Calu3 (cell line): ENCODE results near the gene ANKS6. TPM values are rescaled to one million over a fixed set of nuclear protein-coding genes. Genes with fewer than 3 reads are reported as not detected.

ENCODE experiments used
- BruUV-seq: library from RNA; stranded (reverse); fragments of 400-500 nt; replicated peaks from 2 replicates; lab custom pipeline; 2021; lab: Mats Ljungman, UMichigan
- CTCF ChIA-PET: fragments of 300-600 bp; sonication (Branson Sonifier 250); formaldehyde crosslinking; loops from one replicate; lab custom pipeline; 2022; ENCODE audit warnings: antibody characterized with exemption; lab: Charles Lee
- DNase-seq: peaks from one replicate; pipeline ENCODE4 v3.0.0; 2022
- H3K27ac Mint-ChIP-seq: one replicate; pipeline ENCODE4 v1.8.0; 2022; ENCODE audit warnings: mixed read lengths; ENCODE audit not compliant: unreplicated experiment
- H3K27me3 Mint-ChIP-seq: one replicate; pipeline ENCODE4 v1.8.0; 2022; ENCODE audit warnings: mixed read lengths; ENCODE audit not compliant: unreplicated experiment
- H3K36me3 Mint-ChIP-seq: one replicate; pipeline ENCODE4 v1.8.0; 2022; ENCODE audit warnings: mild to moderate bottlenecking, moderate library complexity, mixed read lengths; ENCODE audit not compliant: insufficient read depth, unreplicated experiment
- H3K4me1 Mint-ChIP-seq: one replicate; pipeline ENCODE4 v1.8.0; 2022; ENCODE audit warnings: mild to moderate bottlenecking, low read depth, mixed read lengths; ENCODE audit not compliant: unreplicated experiment
- H3K4me3 Mint-ChIP-seq: one replicate; pipeline ENCODE4 v1.8.0; 2022; ENCODE audit warnings: mild to moderate bottlenecking, low read depth, moderate library complexity, mixed read lengths; ENCODE audit not compliant: unreplicated experiment
- H3K9me3 Mint-ChIP-seq: one replicate; pipeline ENCODE4 v1.8.0; 2022; ENCODE audit warnings: low read depth, mixed read lengths; ENCODE audit not compliant: unreplicated experiment
- intact Hi-C: fragments of 100-400 bp; cut with micrococcal nuclease; formaldehyde crosslinking; loops from one replicate; pipeline ENCODE4 v1.10.0; 2022; ENCODE audit not compliant: unreplicated experiment
- total RNA-seq: library from RNA; stranded (reverse); gene quantifications from 2 replicates; pipeline ENCODE4 v1.2.3, GENCODE V29; 2022
- TF ChIP-seq, protein P1 (sequence below): fragments of 200-600 bp; IDR thresholded peaks from one replicate; pipeline ENCODE4 v1.8.0; 2022; ENCODE audit warnings: antibody characterized with exemption; ENCODE audit not compliant: unreplicated experiment

Gene ANKS6
- total RNA-seq, 1 experiment from 2014 or later = 31.5 TPM

GRCh38 chr9:98702340-98702739 lies 94.0 kb downstream of the ANKS6 start:
- Mint-ChIP-seq H3K27me3 (peaks cover 85% of the 10 kb centered on the region), H3K27ac (no peak overlapping the region), H3K4me3 (no peak overlapping the region), H3K4me1 (no peaks in the 10 kb centered on the region), H3K9me3 (no peaks in the 10 kb centered on the region), H3K36me3 (no peaks in the 10 kb centered on the region)
- no peak for DNase-seq
- intact Hi-C loops = loop anchor here (10.0 kb wide), 2 partner anchors 128 to 388 kb away; no protein-coding TSS in a partner anchor
- TF ChIP-seq, protein P1, sequence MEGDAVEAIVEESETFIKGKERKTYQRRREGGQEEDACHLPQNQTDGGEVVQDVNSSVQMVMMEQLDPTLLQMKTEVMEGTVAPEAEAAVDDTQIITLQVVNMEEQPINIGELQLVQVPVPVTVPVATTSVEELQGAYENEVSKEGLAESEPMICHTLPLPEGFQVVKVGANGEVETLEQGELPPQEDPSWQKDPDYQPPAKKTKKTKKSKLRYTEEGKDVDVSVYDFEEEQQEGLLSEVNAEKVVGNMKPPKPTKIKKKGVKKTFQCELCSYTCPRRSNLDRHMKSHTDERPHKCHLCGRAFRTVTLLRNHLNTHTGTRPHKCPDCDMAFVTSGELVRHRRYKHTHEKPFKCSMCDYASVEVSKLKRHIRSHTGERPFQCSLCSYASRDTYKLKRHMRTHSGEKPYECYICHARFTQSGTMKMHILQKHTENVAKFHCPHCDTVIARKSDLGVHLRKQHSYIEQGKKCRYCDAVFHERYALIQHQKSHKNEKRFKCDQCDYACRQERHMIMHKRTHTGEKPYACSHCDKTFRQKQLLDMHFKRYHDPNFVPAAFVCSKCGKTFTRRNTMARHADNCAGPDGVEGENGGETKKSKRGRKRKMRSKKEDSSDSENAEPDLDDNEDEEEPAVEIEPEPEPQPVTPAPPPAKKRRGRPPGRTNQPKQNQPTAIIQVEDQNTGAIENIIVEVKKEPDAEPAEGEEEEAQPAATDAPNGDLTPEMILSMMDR = no peak
- no TSS peak for BruUV-seq
- CTCF ChIA-PET = no interaction called here

DNA sequence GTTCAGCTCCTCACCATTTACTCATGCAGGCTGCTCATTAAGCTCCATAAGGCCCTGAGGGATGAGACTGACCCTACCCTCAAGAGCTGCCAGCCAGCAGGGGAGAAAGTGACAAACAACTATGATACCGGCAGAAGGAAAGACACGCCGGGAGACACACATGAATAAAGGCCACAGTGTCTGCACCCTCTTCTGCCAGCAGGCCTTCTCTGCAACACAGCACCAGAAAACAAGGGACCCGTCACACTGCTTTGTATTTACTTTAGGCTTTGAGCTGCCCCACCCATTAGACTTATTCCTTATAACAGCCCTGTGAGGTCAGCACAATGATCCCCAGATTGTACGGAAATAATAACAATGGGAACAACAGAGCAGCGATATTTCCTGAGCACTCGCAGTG lies 94.8 kb downstream of the ANKS6 start:
- H3K4me3 Mint-ChIP-seq = no peak overlapping the region
- no peaks in the 10 kb centered on the region for H3K9me3 Mint-ChIP-seq
- H3K27ac Mint-ChIP-seq = no peak overlapping the region
- H3K27me3 Mint-ChIP-seq = peaks cover 79% of the 10 kb centered on the region
- no peaks in the 10 kb centered on the region for H3K36me3 Mint-ChIP-seq
- intact Hi-C loops = loop anchor here (10.0 kb wide), 2 partner anchors 127 to 387 kb away; no protein-coding TSS in a partner anchor
- no TSS peak for BruUV-seq
- TF ChIP-seq, protein P1 = no peak
- H3K4me1 Mint-ChIP-seq = no peaks in the 10 kb centered on the region
- CTCF ChIA-PET = no interaction called here
- DNase-seq = no peak

GRCh38 chr9:98700801-98701200 lies 95.6 kb downstream of the ANKS6 start:
- H3K4me1 Mint-ChIP-seq = no peaks in the 10 kb centered on the region
- H3K9me3 Mint-ChIP-seq = no peaks in the 10 kb centered on the region
- no peak overlapping the region for H3K27ac Mint-ChIP-seq
- H3K36me3 Mint-ChIP-seq = no peaks in the 10 kb centered on the region
- no peak overlapping the region for H3K4me3 Mint-ChIP-seq
- H3K27me3 Mint-ChIP-seq = peaks cover 79% of the 10 kb centered on the region
- CTCF ChIA-PET = no interaction called here
- DNase-seq = no peak
- TF ChIP-seq, protein P1 = no peak
- no TSS peak for BruUV-seq
- intact Hi-C loops = loop anchor here (10.0 kb wide), 2 partner anchors 126 to 386 kb away; no protein-coding TSS in a partner anchor

GRCh38 chr9:98698856-98699255 lies 97.5 kb downstream of the ANKS6 start:
- TF ChIP-seq, protein P1 = no peak
- no peak for DNase-seq
- BruUV-seq = no TSS peak

More at GRCh38 chr9:98698856-98699255, 97.5 kb downstream of the ANKS6 start:
- intact Hi-C loops = no loop called here
- no peaks in the 10 kb centered on the region for H3K36me3 Mint-ChIP-seq
- CTCF ChIA-PET = no interaction called here
- H3K4me1 Mint-ChIP-seq = no peaks in the 10 kb centered on the region
- H3K27ac Mint-ChIP-seq = no peak overlapping the region
- H3K9me3 Mint-ChIP-seq = no peaks in the 10 kb centered on the region
- H3K27me3 Mint-ChIP-seq = peaks cover 79% of the 10 kb centered on the region
- no peak overlapping the region for H3K4me3 Mint-ChIP-seq
